ENCODE results near the gene ANK3.
"Not testable (repeated sequence)": the region's sequence is repeated elsewhere in the genome, so short reads cannot be mapped to it uniquely, and the experiment has no call there.

The ANK3 gene

GRCh38 chr10:60073781-60074656, 315.7 kb downstream of the ANK3 start:
- no peak for DNase-seq

GRCh38 chr10:60073397-60073780, 316.3 kb downstream of the ANK3 start:
- DNase-seq = no peak

DNA sequence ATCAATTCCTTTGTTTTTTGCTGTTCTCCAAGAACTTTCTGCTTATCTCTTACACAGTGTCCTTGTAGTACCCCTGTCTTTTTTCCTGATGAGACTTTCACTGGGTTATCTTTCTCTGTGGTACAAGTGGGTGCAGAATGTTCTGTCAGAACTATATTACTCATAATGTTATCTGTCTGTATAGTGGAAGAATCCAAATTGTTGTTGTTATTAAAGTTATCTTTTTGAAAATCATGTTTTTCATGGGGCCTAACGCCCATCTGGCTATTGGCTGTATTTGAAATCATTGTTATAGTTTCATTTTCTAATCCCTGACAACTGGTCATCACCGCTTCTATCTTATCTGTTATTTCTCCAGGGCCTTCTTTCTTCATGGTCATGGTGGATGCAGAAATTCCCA, 320.4 kb downstream of the ANK3 start:
- no peak for DNase-seq

- DNase-seq = no peak
Measured at GRCh38 chr10:60050366-60050765, 339.3 kb downstream of the ANK3 start.

DNA sequence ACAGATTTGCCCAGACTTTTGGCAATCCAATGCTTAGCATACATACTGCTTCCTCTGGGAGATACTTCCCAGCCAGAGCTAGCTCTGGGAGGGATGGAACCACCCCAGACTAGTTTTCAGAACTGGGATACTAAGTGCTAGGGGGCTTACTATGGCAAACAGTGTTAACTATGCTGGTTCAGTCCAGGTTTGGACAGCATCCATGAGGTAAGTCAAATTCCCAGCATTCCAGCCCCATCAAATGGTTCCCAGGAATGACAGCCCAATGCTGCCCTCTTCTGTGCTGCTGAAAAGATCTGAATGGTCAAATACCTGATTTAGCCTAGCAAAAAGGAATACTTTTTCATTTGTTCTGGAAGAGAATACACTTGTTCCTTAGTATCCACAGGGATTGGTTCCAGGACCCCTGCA, 341.6 kb downstream of the ANK3 start:
- DNase-seq = no peak

- no peak for DNase-seq
Measured at GRCh38 chr10:60045571-60045970, 344.1 kb downstream of the ANK3 start.

DNA sequence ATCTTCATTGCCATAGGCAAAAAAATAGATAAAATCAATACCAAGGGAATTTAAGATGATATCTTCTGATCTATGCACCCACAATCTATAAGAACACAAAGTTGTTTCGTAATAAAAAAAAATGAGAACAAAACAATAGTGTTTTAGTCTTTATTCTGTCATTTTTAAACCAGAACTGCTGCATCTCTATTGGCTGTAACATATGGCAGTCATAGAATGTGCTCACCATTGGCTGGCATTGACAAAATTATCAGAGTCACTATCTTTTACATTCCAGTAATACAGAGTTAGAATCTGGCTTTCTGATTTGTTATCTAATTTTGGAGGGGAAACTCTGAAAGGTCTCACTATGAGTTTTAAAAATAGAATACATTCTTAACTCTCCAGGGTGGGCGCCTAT, 344.7 kb downstream of the ANK3 start:
- DNase-seq = no peak

DNA sequence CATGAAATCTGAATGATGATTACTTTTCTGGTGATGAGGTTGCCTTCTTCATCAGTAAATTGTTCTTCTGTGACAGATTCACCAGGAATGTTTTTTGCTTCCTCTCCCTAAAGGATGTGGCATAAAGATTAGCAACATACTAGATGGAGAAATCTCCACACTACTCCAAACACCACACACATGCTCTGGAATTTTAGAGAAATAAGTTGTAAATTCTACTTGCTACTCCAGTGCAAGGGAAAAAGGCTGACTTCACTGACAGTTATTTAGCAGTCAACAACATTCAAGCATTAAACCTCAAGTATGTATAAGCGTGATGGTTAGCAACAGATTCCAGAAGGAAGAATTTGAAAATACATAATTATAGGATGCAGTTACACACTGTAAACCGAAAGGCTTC, 345.4 kb downstream of the ANK3 start:
- DNase-seq = no peak

GRCh38 chr10:60043561-60044241, 346.0 kb downstream of the ANK3 start:
- DNase-seq = no peak

GRCh38 chr10:60042914-60043313, 346.8 kb downstream of the ANK3 start:
- no peak for DNase-seq

- DNase-seq = no peak
Measured at GRCh38 chr10:60042262-60042661, 347.4 kb downstream of the ANK3 start.

DNA sequence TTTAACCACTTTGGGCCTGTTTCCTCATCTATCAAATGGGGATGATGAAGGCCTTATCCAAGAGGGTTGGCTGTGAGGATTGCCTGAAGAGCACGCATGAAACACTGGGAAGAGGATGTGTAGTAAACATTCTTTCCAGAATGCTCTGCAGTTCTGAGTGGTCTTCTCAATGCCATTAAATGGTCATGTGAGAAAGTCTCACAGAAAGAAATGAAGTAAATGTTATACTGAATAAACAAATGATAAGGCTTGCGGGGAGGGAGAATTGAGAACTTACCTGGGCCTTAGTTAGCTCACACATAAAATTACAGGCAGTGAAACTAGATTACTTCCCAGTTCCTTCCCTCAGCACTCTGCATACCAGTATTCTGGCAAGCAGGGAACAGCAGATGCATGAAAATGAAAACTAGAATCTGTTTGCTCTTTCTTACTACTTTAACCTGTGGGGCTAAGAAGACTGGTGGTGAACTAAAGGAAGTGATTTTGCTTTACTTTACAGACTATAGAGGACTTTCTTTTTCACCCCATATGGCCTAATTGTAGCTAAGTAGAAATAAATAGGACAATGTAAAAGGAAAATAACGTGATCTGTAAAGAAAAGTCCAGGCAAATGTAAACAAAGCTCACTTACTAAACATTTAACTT, 348.1 kb downstream of the ANK3 start:
- no peak for DNase-seq

- no peak for DNase-seq
Measured at GRCh38 chr10:60040014-60040662, 349.5 kb downstream of the ANK3 start.

- DNase-seq = no peak
Measured at GRCh38 chr10:60035984-60036383, 353.7 kb downstream of the ANK3 start.

DNA sequence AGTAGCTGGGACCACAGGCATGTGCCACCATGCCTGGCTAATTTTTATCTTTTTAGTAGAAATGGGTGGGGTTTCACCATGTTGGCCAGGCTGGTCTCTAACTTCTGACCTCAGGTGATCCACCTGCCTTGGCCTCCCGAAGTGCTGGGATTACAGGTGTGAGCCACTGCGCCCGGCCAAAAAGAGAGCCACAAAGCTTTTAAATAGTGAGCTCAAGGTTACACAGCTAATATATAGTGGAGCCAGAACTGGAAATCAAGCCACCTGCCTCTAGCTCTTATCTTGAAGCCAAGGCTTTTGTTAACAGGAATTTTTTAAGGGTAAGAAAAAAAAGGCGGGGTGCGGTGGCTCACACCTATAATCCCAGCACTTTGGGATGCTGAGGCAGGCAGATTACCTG, 354.3 kb downstream of the ANK3 start:
- DNase-seq = not testable (repeated sequence)

DNA sequence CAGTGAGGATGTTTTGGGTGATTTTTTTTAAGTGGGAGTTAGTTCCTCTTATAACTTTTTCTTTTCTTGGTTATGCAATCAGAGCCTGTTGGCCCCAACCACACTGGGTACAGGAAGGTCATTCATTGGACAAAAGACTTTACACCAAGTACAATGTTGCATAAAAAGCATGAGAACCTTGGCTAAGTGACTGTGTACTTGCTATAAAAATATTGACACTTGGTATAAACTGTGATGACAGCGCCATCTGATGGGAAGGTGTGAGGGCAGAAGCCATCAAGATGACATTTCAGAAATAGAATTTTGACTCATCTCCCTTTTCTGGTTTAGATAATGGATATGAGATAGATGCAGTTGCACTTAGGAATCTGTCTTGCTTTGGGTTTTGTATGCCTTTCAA, 357.0 kb downstream of the ANK3 start:
- DNase-seq = peak; percentile 34 to 37

DNA sequence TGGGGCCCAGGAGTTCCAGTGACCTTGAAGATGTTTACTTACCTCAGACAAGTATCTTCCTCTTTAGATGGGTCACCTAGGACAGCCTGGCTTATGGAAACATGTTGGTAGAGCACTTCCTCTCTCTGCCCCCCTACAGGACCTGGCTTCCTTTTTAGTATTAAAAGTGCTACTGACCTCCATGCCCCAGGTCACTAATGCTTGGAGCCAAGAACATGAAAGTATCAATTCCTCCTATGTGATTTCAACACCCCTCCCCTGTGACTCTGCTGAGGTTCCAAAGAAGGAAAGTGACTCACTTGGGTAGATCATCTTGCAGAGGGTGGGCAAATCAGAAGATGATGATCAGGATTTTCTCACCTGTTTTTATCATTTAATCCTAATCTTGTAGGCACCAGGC, 358.0 kb downstream of the ANK3 start:
- DNase-seq = no peak

DNA sequence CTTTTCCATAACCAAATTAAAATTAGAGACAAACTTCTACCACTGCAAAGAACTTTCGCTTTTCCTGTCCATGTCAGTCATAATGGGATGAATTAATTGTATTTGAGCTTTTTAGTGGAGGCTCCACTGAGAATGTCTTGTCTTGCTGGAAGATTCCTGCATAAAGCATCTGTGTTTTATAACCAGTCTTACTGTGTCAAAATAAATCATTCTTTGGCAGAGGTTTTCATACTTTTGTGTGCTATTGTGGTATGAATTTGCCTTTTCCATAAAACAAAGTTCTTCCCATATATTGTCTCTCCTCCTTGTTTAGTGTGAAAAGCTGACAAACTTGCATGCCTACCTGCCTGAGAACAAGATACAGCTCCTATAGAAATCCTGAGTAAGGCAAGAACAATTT, 358.5 kb downstream of the ANK3 start:
- DNase-seq = no peak

GRCh38 chr10:60029475-60029874, 360.2 kb downstream of the ANK3 start:
- no peak for DNase-seq

DNA sequence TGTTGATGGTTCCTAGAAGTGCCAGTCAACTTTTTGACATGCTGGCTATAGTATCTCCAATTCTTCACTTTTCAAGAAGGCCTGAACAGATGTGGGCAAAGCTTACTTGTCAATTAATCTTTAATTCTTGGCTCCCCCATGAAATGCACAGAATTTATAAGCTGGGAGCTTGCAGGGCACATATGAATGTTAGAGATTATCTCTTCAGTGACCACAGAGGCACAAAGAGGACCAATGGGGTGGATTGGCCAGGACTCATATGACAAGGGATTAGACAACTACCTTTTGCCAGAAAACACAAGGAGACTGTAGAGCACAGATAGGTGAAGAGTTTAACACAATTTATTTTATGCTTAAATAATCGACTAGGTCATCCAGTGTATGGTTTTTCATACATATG, 361.6 kb downstream of the ANK3 start:
- DNase-seq = no peak

- DNase-seq = no peak
Measured at GRCh38 chr10:60025279-60025678, 364.4 kb downstream of the ANK3 start.

DNA sequence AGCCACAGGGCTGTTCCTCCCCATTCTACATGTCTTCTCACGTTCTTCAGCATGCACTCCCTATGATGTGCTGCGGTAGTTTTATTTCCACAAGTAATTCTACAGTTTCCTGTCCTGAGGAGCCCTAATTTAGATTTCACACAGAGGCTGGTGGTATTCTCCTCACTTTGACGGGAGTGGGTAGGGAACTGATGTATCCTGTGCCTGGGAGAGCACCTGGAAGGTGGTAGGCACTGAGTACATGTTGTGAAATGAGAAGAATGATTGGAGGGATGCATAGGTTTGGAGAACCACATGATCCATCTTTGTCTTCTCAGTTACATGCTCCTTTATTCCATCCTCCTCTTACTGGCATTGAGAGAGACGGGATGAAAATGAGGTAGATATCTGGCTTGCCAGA, 365.2 kb downstream of the ANK3 start:
- DNase-seq = no peak

GRCh38 chr10:60023155-60023877, 366.4 kb downstream of the ANK3 start:
- DNase-seq = no peak

Data from stimulated activated CD4-positive, alpha-beta T cell treated with anti-CD3 and anti-CD28 coated beads, Interleukin-2, amount 100 ng/mL, for 24 hours (primary cell).